Caco-2 (cell line): ENCODE data around the gene GRM1. TPM values are rescaled to one million over a fixed set of nuclear protein-coding genes. Genes with fewer than 3 reads are reported as not detected.

Source experiments
- BruUV-seq: library from RNA; stranded (reverse); fragments of 400-500 nt; replicated peaks from 2 replicates; lab custom pipeline; 2021; lab: Mats Ljungman, UMichigan
- CTCF ChIA-PET: fragments of 300-600 bp; sonication (Branson Sonifier 250); formaldehyde crosslinking; loops from one replicate; lab custom pipeline; 2022; ENCODE audit warnings: antibody characterized with exemption; lab: Charles Lee
- POLR2A ChIA-PET: fragments of 300-600 bp; sonication (Branson Sonifier 250); formaldehyde crosslinking; loops from one replicate; lab custom pipeline; 2022; ENCODE audit warnings: antibody characterized with exemption; lab: Charles Lee
- DNase-seq, 2 experiments: peaks; one replicate each; pipeline versions ENCODE4 v3.0.0 to v3.0.0-alpha.2; 2020 to 2022
- H3K27me3 ChIP-seq: replicated peaks from 2 replicates; pipeline ENCODE4 v1.6.0; 2011; ENCODE audit warnings: low read length; ENCODE audit not compliant: control insufficient read depth, insufficient read depth
- H3K36me3 ChIP-seq: 2 replicates; pipeline ENCODE4 v1.5.1; 2011; ENCODE audit warnings: low read length; ENCODE audit not compliant: control insufficient read depth, insufficient read depth
- H3K4me1 ChIP-seq: fragments of 250-450 bp; sonication (Bioruptor Pico); 2 replicates; pipeline ENCODE4 v1.5.1; 2020; ENCODE audit warnings: mild to moderate bottlenecking
- H3K4me3 ChIP-seq: 2 replicates; pipeline ENCODE4 v1.5.1; 2011; ENCODE audit warnings: low read depth, mild to moderate bottlenecking, control low read depth, low read length
- H3K9me3 ChIP-seq: fragments of 250-450 bp; sonication (Bioruptor Pico); 2 replicates; pipeline ENCODE4 v1.5.1; 2020; ENCODE audit warnings: mild to moderate bottlenecking, moderate library complexity
- H3K27ac Mint-ChIP-seq: one replicate; pipeline ENCODE4 v1.8.0; 2022; ENCODE audit warnings: mixed read lengths; ENCODE audit not compliant: unreplicated experiment
- H3K27me3 Mint-ChIP-seq: one replicate; pipeline ENCODE4 v1.8.0; 2022; ENCODE audit warnings: mixed read lengths; ENCODE audit not compliant: insufficient read depth, unreplicated experiment
- H3K36me3 Mint-ChIP-seq: one replicate; pipeline ENCODE4 v1.8.0; 2022; ENCODE audit warnings: mild to moderate bottlenecking, mixed read lengths; ENCODE audit not compliant: insufficient read depth, unreplicated experiment
- H3K4me1 Mint-ChIP-seq: one replicate; pipeline ENCODE4 v1.8.0; 2022; ENCODE audit warnings: low read depth, mixed read lengths; ENCODE audit not compliant: unreplicated experiment
- H3K4me3 Mint-ChIP-seq: one replicate; pipeline ENCODE4 v1.8.0; 2022; ENCODE audit warnings: mild to moderate bottlenecking, moderate library complexity, mixed read lengths; ENCODE audit not compliant: unreplicated experiment
- H3K9me3 Mint-ChIP-seq: one replicate; pipeline ENCODE4 v1.8.0; 2022; ENCODE audit warnings: mixed read lengths; ENCODE audit not compliant: unreplicated experiment
- CTCF ChIP-seq, 2 experiments: fragments of 200-600 bp in 1 of 2; IDR thresholded peaks; 1 replicate in 1 of 2; 2 replicates in 1 of 2; pipeline versions ENCODE4 v1.5.1 to v1.8.0; 2011 to 2022; ENCODE audit warnings: antibody characterized with exemption in 1 of 2, control low read depth in 1 of 2, inconsistent platforms in 1 of 2, low read depth in 1 of 2, low read length in 1 of 2, mild to moderate bottlenecking in 1 of 2, moderate library complexity in 1 of 2; ENCODE audit not compliant: insufficient read depth in 1 of 2, severe bottlenecking in 1 of 2, unreplicated experiment in 1 of 2
- intact Hi-C: fragments of 100-400 bp; cut with micrococcal nuclease; formaldehyde crosslinking; loops from one replicate; pipeline ENCODE4 v1.10.0; 2022; ENCODE audit not compliant: unreplicated experiment
- total RNA-seq: library from RNA; stranded (reverse); gene quantifications from 2 replicates; pipeline ENCODE4 v1.2.3, GENCODE V29; 2022

GRM1 gene
- total RNA-seq, 1 experiment from 2014 or later = not detected

GRCh38 chr6:146177785-146178184 is 148.9 kb downstream of the GRM1 start:
- H3K4me3 Mint-ChIP-seq = no peak overlapping the region
- no peaks in the 10 kb centered on the region for H3K9me3 Mint-ChIP-seq
- ChIA-PET POLR2A (no interaction called here), CTCF (no interaction called here)
- Histone ChIP-seq H3K36me3 (no peaks in the 10 kb centered on the region), H3K4me3 (no peak overlapping the region), H3K9me3 (no peaks in the 10 kb centered on the region), H3K4me1 (no peaks in the 10 kb centered on the region), H3K27me3 (no peaks in the 10 kb centered on the region)
- H3K27me3 Mint-ChIP-seq = no peaks in the 10 kb centered on the region
- BruUV-seq = no TSS peak
- TF ChIP-seq CTCF (IDR thresholded peaks at IDR 0.05; ENCODE audit: insufficient read depth in 1 of 2, low read depth in 1 of 2, low read length in 1 of 2, severe bottlenecking in 1 of 2, unreplicated experiment in 1 of 2) = no peak
- H3K27ac Mint-ChIP-seq = no peak overlapping the region
- H3K36me3 Mint-ChIP-seq = no peaks in the 10 kb centered on the region
- DNase-seq = no peak
- H3K4me1 Mint-ChIP-seq = no peaks in the 10 kb centered on the region
- intact Hi-C loops = no loop called here

DNA sequence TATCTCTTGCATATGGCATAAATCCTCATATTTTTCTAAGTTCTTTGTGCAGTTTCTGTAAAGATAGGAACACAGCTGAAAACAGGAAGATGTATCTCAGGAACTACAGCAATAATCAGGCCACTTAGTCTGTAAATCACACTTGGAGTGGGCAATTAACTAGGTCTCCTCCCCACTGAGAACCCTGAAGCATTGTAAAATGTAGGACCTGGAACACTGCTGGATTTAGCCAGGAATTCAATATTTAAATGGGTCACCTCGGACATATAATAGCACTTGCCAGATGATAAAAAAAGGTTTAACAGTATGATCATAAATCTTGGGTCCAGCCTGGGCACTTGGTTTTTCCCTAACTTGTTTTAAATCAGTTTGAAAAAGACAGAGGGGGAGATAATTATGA is 155.0 kb downstream of the GRM1 start:
- Histone ChIP-seq H3K4me1 (no peaks in the 10 kb centered on the region), H3K36me3 (no peaks in the 10 kb centered on the region), H3K9me3 (no peaks in the 10 kb centered on the region), H3K4me3 (no peak overlapping the region), H3K27me3 (no peaks in the 10 kb centered on the region)
- peaks cover 11% of the 10 kb centered on the region for H3K27me3 Mint-ChIP-seq
- CTCF ChIA-PET = no interaction called here
- POLR2A ChIA-PET = no interaction called here
- H3K27ac Mint-ChIP-seq = no peak overlapping the region
- no peaks in the 10 kb centered on the region for H3K36me3 Mint-ChIP-seq
- no peaks in the 10 kb centered on the region for H3K4me1 Mint-ChIP-seq
- no peak overlapping the region for H3K4me3 Mint-ChIP-seq
- no peaks in the 10 kb centered on the region for H3K9me3 Mint-ChIP-seq
- no TSS peak for BruUV-seq
- intact Hi-C loops = no loop called here
- no peak for DNase-seq
- no peak for TF ChIP-seq CTCF (IDR thresholded peaks at IDR 0.05; ENCODE audit: insufficient read depth in 1 of 2, low read depth in 1 of 2, low read length in 1 of 2, severe bottlenecking in 1 of 2, unreplicated experiment in 1 of 2)

DNA sequence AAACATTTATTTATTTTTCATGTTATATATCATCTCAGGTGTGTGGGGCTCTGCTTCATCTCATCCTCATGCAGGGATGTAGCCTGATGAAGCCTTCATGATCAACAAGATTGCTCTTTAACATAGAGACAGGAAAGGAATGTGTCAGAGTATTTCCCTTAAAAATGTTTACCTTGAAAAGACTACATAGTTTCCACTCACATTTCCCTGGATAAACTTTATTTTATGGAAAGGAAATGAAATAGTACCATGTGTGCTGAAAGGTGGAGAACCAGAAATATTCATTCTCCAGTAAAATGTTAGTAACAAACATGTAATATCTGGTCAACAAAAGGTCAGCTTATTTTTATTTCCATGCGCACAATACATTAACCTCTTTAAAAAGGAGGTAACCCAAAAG is 155.8 kb downstream of the GRM1 start:
- TF ChIP-seq CTCF (IDR thresholded peaks at IDR 0.05; ENCODE audit: insufficient read depth in 1 of 2, low read depth in 1 of 2, low read length in 1 of 2, severe bottlenecking in 1 of 2, unreplicated experiment in 1 of 2) = no peak
- Mint-ChIP-seq H3K27ac (no peak overlapping the region), H3K36me3 (no peaks in the 10 kb centered on the region), H3K4me1 (no peaks in the 10 kb centered on the region), H3K27me3 (peaks cover 11% of the 10 kb centered on the region), H3K4me3 (no peak overlapping the region), H3K9me3 (no peaks in the 10 kb centered on the region)
- Histone ChIP-seq H3K4me3 (no peak overlapping the region), H3K27me3 (no peaks in the 10 kb centered on the region), H3K36me3 (no peaks in the 10 kb centered on the region), H3K9me3 (no peaks in the 10 kb centered on the region), H3K4me1 (no peaks in the 10 kb centered on the region)
- no peak for DNase-seq
- BruUV-seq = no TSS peak
- intact Hi-C loops = no loop called here
- POLR2A ChIA-PET = no interaction called here
- CTCF ChIA-PET = no interaction called here
